Body of pancreas (tissue), 4 donors: ENCODE measurements around the gene GCNT3.

Experiments
- CTCF ChIP-seq, 7 experiments: fragments of 450-650 bp in 4 of 7; fragments of 200-600 bp in 3 of 7; sonication (generic) in 3 of 7; IDR thresholded peaks; one replicate each; pipeline ENCODE4 v1.5.1; 2016 to 2019; ENCODE audit warnings: antibody characterized with exemption in 7 of 7
- POLR2A ChIP-seq, 3 donors: fragments of 450-650 bp; IDR thresholded peaks; one replicate each; pipeline ENCODE4 v1.6.1; 2016; ENCODE audit warnings: antibody characterized with exemption in 3 of 3, mild to moderate bottlenecking in 2 of 3

- TF ChIP-seq CTCF (IDR thresholded peaks at IDR 0.05) (no peak), POLR2A (IDR thresholded peaks at IDR 0.05) (no peak)
These were observed 30.8 kb downstream of the GCNT3 start for GRCh38 chr15:59642351-59642750.
